Measurements from ENCODE around the gene RNPEPL1. TPM values are rescaled to one million over a fixed set of nuclear protein-coding genes. Genes with fewer than 3 reads are reported as not detected.

The RNPEPL1 gene
- total RNA-seq, 4 donors from 2014 or later: 41.6 to 97.4 (median 71.8) TPM

DNA sequence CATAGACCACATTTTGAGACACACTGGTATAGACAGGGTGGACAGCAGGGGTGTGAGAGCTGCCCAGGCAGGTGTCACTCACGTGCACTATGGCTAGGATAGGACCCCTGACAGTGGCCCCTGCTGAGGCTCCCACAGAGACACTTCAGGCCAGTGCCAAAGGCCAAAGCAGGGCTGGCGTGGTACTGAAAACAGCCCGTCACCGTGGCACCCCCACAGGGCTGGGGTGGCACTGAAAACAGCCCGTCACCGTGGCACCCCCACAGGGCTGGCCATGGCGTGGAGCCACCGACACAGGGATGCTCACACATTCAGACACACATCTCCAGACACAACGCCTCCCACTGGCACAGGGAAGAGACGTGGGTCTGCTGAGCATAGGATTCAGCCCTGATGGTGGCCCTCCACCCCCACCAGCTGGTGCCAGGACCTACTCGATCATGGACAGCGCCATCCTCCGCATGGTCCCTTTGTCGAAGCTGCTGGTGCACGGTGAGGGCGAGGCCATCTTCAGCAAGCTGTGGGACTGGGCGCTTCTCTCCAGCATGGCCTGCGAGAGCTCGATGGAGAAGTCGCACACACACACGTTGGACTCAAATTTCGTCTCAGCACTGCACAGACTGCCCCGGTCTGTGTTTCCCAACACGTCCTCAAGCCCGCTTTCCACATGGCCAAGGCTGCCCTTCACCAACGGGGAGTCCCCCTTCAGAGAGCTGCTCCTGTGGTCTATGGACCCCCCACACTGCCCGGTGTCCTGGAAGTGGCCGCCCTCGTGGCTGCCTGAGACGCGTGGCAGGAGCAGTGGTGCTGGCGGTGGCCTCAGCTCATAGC lies 44.6 kb upstream of the RNPEPL1 start:
- TF ChIP-seq, protein P1, sequence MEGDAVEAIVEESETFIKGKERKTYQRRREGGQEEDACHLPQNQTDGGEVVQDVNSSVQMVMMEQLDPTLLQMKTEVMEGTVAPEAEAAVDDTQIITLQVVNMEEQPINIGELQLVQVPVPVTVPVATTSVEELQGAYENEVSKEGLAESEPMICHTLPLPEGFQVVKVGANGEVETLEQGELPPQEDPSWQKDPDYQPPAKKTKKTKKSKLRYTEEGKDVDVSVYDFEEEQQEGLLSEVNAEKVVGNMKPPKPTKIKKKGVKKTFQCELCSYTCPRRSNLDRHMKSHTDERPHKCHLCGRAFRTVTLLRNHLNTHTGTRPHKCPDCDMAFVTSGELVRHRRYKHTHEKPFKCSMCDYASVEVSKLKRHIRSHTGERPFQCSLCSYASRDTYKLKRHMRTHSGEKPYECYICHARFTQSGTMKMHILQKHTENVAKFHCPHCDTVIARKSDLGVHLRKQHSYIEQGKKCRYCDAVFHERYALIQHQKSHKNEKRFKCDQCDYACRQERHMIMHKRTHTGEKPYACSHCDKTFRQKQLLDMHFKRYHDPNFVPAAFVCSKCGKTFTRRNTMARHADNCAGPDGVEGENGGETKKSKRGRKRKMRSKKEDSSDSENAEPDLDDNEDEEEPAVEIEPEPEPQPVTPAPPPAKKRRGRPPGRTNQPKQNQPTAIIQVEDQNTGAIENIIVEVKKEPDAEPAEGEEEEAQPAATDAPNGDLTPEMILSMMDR (IDR thresholded peaks at IDR 0.05): no peak
- DNase-seq (ENCODE audit: low spot score) (no peak), ATAC-seq (ENCODE audit: low FRiP score) (no peak)

DNA sequence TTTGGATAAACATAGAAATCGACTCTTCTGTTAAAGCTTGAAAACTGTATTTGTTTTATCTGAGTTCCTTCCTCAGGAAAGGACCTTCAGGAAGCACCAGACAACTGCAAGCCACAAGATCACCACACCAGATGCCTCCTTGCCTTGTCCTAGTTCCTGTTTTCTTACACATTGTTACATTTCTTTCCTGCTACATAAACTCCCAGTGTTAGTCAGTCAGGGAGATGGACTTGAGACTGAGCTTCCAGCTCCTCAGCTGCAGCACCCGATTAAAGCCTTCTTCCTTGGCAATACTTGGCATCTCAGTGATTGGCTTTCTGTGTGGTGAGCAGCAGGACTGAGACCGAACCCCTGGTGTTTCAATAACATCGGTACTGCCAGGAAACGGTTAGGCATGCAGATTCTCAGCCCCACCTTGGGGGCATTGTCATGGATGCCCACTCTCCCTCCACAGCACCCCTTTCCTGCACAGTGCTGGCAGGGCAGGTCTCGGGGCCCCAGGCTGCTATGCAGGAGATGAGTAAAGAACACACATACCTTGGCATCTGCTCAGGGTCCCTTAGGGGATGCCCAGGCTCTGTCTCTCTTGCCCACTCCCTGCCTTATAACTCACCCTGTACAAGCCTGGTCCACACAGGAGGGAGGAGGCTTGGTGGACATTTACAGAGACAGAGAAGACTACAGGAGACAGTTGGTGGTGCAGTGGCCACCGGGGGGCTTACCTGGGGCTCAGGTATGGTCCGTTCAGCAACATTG lies 43.1 kb upstream of the RNPEPL1 start:
- TF ChIP-seq, protein P1 (IDR thresholded peaks at IDR 0.05): no peak
- no peak for ATAC-seq (ENCODE audit: low FRiP score)
- no peak for DNase-seq (ENCODE audit: low spot score)

DNA sequence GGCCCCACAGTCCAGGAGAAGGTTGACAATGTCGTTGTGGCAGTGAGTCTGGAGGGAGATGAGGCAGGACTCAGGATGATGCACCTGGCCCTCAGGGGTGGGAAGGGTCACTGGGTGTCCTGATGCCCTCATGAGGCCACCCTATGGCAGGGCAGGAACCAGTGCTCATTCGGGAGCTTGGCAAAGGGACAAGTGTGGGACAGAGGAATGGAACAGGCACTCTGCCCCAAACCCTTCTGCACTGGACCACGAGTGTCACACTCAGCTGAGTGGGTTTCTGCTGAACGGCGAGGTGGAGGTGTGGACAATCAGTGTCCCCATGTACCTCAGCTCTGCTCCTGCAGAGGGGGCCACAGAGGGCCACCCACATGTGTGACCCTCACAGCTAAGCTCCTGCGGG lies 42.5 kb upstream of the RNPEPL1 start:
- TF ChIP-seq, protein P1 (IDR thresholded peaks at IDR 0.05): no peak
- DNase-seq (ENCODE audit: low spot score): no peak
- no peak for ATAC-seq (ENCODE audit: low FRiP score)

DNA sequence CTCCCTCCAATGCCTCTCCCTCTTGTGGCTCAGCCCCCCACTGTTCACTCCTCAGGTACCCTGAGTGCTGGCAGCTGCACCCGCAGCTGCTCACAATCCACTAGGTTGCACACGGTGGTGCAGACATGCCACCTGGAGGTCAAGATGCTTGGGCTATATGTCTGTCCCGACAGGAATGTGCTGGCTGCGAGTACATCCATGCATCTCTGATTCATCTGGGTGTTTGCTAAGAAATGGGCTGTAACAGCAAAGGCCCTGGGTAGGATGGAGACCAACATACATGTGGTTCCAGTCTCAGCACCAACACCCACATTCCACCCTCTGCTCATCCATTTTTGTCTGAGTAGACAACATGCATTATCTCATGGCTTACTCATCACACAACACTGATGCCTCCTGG lies 41.8 kb upstream of the RNPEPL1 start:
- no peak for DNase-seq (ENCODE audit: low spot score)
- TF ChIP-seq, protein P1 (IDR thresholded peaks at IDR 0.05): no peak
- ATAC-seq (ENCODE audit: low FRiP score): no peak

DNA sequence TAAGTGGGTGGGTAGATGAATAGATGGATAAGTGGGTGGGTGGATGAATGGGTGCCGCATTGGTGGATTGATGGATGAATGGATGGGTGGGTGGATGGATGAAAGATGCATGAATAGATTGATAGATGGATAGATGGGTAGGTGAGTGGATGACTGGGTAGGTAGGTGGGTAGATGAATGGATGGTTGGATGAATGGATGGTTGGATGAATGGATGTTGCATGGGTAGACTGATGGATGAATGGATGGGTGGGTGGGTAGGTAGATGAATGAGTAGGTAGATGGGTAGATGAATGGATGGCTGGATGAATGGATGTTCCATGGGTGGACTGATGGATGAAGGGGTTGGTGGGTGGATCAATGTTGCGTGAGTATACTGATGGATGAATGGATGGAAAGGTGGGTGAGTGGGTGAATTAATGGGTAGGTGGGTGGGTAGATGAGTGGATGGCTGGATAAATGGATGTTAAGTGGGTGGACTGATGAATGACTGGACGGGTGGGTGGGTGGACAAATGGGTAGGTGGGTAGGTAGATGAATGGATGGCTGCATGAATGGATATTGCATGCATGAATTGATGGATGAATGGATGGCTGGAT lies 41.0 kb upstream of the RNPEPL1 start:
- ATAC-seq (ENCODE audit: low FRiP score): no peak
- TF ChIP-seq, protein P1 (IDR thresholded peaks at IDR 0.05): no peak
- DNase-seq (ENCODE audit: low spot score): no peak

DNA sequence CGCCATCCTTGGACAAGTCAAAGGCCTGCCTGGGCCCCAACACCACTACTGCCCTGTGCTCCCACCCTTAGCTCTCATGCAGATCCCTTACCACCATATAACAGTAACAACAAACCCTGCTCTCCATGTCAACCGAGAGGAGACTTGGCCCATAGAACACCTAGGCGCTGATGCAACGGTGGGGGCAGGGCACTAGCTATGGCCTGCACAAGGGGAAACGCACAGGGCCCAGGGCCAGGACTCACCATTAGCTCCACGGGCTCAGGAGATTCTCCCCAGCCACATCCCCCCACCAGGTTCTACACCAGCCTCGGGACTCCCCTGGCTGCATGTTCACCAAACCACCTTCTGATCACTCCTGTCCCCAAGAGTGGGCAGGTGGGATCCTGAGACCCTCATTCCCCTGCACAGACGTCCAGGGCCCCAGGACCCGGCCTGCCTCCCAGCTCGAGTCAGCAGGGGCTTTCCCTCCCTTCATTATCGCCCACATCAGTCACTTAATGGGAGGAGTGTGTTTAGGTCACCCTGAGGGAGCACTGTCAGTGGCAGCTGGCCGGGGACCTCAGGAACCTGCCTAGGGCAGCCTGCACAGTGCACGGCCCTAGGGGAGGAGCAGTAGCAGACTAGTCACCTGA lies 39.8 kb upstream of the RNPEPL1 start:
- TF ChIP-seq, protein P1 (IDR thresholded peaks at IDR 0.05): no peak
- no peak for DNase-seq (ENCODE audit: low spot score)
- no peak for ATAC-seq (ENCODE audit: low FRiP score)

All from omental fat pad (tissue), 4 donors.